ENCODE measurements around the gene ITPK1. TPM values are rescaled to one million over a fixed set of nuclear protein-coding genes. Genes with fewer than 3 reads are reported as not detected.

ITPK1 gene
- total RNA-seq, 1 experiment from 2014 or later: 60.1 TPM

DNA sequence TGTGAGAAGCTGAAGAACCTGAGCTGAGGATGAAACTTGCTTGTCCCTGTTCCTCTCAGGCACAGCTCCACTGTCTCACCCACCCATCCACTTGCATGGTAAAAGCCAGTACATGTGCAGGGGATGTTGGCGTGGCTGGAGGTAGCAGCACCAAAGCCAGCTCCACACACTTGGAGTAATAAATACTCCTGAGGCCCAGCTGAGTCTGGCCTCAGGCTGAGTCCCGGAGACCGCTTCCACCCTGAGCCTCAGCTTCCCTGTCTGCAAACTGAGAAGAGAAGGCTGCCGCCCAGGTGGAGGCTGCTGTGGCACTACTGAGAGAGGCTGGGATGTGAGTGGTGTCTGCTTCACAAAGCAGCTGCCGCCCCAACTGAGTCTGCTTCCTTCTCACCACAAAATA is 173.6 kb downstream of the ITPK1 start:
- H3K27ac Mint-ChIP-seq (ENCODE audit: unreplicated experiment): no peak overlapping the region
- H3K9me3 Mint-ChIP-seq (ENCODE audit: unreplicated experiment): no peaks in the 10 kb centered on the region
- peaks cover 7% of the 10 kb centered on the region for H3K36me3 Mint-ChIP-seq (ENCODE audit: insufficient read depth, unreplicated experiment)
- ChIA-PET POLR2A (no interaction called here), CTCF (no interaction called here)
- no peaks in the 10 kb centered on the region for H3K27me3 Mint-ChIP-seq (ENCODE audit: insufficient read depth, unreplicated experiment)
- no peaks in the 10 kb centered on the region for H3K9me3 ChIP-seq
- H3K27me3 ChIP-seq (replicated peaks; ENCODE audit: control insufficient read depth, insufficient read depth, low read length): no peaks in the 10 kb centered on the region
- H3K4me1 Mint-ChIP-seq (ENCODE audit: low read depth, unreplicated experiment): no peaks in the 10 kb centered on the region
- 0 out of 2 replicates have a peak, but pooled peaks cover 2% of the 10 kb centered on the region for H3K36me3 ChIP-seq (ENCODE audit: control insufficient read depth, insufficient read depth, low read length)
- intact Hi-C loops (cut with micrococcal nuclease; ENCODE audit: unreplicated experiment): no loop called here
- no peak overlapping the region for H3K4me3 Mint-ChIP-seq (ENCODE audit: unreplicated experiment)
- BruUV-seq (replicated peaks): no TSS peak
- no peaks in the 10 kb centered on the region for H3K4me1 ChIP-seq
- no peak overlapping the region for H3K4me3 ChIP-seq (ENCODE audit: low read depth, low read length)
- DNase-seq: no peak
- TF ChIP-seq, protein P1, sequence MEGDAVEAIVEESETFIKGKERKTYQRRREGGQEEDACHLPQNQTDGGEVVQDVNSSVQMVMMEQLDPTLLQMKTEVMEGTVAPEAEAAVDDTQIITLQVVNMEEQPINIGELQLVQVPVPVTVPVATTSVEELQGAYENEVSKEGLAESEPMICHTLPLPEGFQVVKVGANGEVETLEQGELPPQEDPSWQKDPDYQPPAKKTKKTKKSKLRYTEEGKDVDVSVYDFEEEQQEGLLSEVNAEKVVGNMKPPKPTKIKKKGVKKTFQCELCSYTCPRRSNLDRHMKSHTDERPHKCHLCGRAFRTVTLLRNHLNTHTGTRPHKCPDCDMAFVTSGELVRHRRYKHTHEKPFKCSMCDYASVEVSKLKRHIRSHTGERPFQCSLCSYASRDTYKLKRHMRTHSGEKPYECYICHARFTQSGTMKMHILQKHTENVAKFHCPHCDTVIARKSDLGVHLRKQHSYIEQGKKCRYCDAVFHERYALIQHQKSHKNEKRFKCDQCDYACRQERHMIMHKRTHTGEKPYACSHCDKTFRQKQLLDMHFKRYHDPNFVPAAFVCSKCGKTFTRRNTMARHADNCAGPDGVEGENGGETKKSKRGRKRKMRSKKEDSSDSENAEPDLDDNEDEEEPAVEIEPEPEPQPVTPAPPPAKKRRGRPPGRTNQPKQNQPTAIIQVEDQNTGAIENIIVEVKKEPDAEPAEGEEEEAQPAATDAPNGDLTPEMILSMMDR (IDR thresholded peaks at IDR 0.05; ENCODE audit: insufficient read depth in 1 of 2, low read depth in 1 of 2, low read length in 1 of 2, severe bottlenecking in 1 of 2, unreplicated experiment in 1 of 2): no peak

DNA sequence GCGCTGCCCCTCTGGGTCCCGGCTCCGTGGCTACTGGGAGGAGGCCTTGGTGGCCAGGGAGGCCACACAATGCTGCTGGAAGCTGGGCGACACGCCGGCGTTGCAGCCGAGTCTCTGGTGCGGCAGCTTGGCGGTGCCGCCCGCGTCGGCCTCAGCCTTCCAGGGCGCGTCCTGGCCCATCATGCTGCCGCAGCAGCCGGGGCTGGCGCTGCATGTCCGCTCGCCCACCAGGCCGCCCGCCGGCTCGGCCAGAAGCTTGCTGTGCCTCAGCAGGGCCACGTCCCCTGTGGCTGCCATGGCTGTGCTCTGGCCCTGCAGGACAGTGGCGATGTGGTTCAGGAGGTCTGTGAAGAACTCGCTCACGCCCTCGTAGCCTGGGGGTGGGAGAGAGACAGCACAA is 174.2 kb downstream of the ITPK1 start:
- Mint-ChIP-seq H3K27ac (ENCODE audit: unreplicated experiment) (no peak overlapping the region), H3K27me3 (ENCODE audit: insufficient read depth, unreplicated experiment) (no peaks in the 10 kb centered on the region), H3K4me3 (ENCODE audit: unreplicated experiment) (no peak overlapping the region), H3K36me3 (ENCODE audit: insufficient read depth, unreplicated experiment) (peaks cover 2% of the 10 kb centered on the region), H3K9me3 (ENCODE audit: unreplicated experiment) (no peaks in the 10 kb centered on the region), H3K4me1 (ENCODE audit: low read depth, unreplicated experiment) (no peaks in the 10 kb centered on the region)
- Histone ChIP-seq H3K27me3 (replicated peaks; ENCODE audit: control insufficient read depth, insufficient read depth, low read length) (no peaks in the 10 kb centered on the region), H3K4me3 (ENCODE audit: low read depth, low read length) (no peak overlapping the region), H3K4me1 (no peaks in the 10 kb centered on the region), H3K36me3 (ENCODE audit: control insufficient read depth, insufficient read depth, low read length) (no peaks in the 10 kb centered on the region), H3K9me3 (no peaks in the 10 kb centered on the region)
- BruUV-seq (replicated peaks): no TSS peak
- CTCF ChIA-PET: no interaction called here
- intact Hi-C loops (cut with micrococcal nuclease; ENCODE audit: unreplicated experiment): no loop called here
- TF ChIP-seq, protein P1 (IDR thresholded peaks at IDR 0.05; ENCODE audit: insufficient read depth in 1 of 2, low read depth in 1 of 2, low read length in 1 of 2, severe bottlenecking in 1 of 2, unreplicated experiment in 1 of 2): no peak
- DNase-seq: no peak
- POLR2A ChIA-PET: no interaction called here

DNA sequence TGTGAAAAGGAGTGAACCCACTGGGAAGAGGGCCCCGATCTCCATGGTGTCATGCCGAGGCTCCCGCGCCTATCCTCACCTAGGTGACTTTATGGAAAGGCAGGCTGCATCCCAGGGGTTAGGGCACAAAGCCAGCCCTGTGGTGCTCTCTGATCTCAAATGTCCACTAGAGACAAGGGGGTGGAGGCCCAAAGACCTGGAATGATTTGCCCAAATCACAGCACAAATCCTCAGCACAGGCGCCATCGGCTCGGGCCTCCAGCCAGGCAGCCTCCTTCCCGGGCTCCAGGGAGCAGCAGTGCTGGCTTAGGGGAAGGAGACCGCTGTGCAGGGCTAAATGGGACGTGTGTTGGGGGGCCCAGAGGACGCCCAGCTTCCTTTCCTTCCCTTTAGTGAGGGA is 175.2 kb downstream of the ITPK1 start:
- CTCF ChIA-PET: no interaction called here
- H3K4me1 Mint-ChIP-seq (ENCODE audit: low read depth, unreplicated experiment): no peaks in the 10 kb centered on the region
- H3K36me3 ChIP-seq (ENCODE audit: control insufficient read depth, insufficient read depth, low read length): no peaks in the 10 kb centered on the region
- no peak overlapping the region for H3K4me3 Mint-ChIP-seq (ENCODE audit: unreplicated experiment)
- H3K9me3 Mint-ChIP-seq (ENCODE audit: unreplicated experiment): no peaks in the 10 kb centered on the region
- H3K27me3 Mint-ChIP-seq (ENCODE audit: insufficient read depth, unreplicated experiment): no peaks in the 10 kb centered on the region
- H3K9me3 ChIP-seq: no peaks in the 10 kb centered on the region
- H3K27me3 ChIP-seq (replicated peaks; ENCODE audit: control insufficient read depth, insufficient read depth, low read length): no peaks in the 10 kb centered on the region
- TF ChIP-seq, protein P1 (IDR thresholded peaks at IDR 0.05; ENCODE audit: insufficient read depth in 1 of 2, low read depth in 1 of 2, low read length in 1 of 2, severe bottlenecking in 1 of 2, unreplicated experiment in 1 of 2): no peak
- BruUV-seq (replicated peaks): no TSS peak
- H3K36me3 Mint-ChIP-seq (ENCODE audit: insufficient read depth, unreplicated experiment): no peaks in the 10 kb centered on the region
- DNase-seq: no peak
- POLR2A ChIA-PET: no interaction called here
- intact Hi-C loops (cut with micrococcal nuclease; ENCODE audit: unreplicated experiment): no loop called here
- H3K4me1 ChIP-seq: no peaks in the 10 kb centered on the region
- H3K27ac Mint-ChIP-seq (ENCODE audit: unreplicated experiment): no peak overlapping the region
- H3K4me3 ChIP-seq (ENCODE audit: low read depth, low read length): no peak overlapping the region
